GM18867 (cell line): ENCODE data around the gene ESPL1.
A peak's percentile ranks its signal among the peaks of the same experiment; 100 is the strongest.

Experiments used
- ATAC-seq: cut with Tn5 transposase; IDR thresholded peaks from one replicate; pipeline ENCODE4 v1.9.1; 2021; ENCODE audit warnings: mild to moderate bottlenecking, moderate library complexity; ENCODE audit not compliant: unreplicated experiment

ESPL1 gene

GRCh38 chr12:53267999-53268629 is at the start of gene ESPL1:
TSS of gene ESPL1 (plus strand) at chr12:53268299. CDS start at chr12:53268767, 468 bp downstream.
- ATAC-seq = peak; percentile 82

- no peak for ATAC-seq
Measured at GRCh38 chr12:53218551-53219291, 49.4 kb upstream of the ESPL1 start.

- ATAC-seq = peak; percentile 11
Measured at GRCh38 chr12:53219292-53219955, 48.7 kb upstream of the ESPL1 start.

GRCh38 chr12:53219956-53220693 is 48.0 kb upstream of the ESPL1 start:
- peak; percentile 34 for ATAC-seq

- peak; percentile 56 for ATAC-seq
Measured at GRCh38 chr12:53220694-53221202, 47.4 kb upstream of the ESPL1 start.

- peak; percentile 30 for ATAC-seq
Measured at GRCh38 chr12:53221203-53222080, 46.7 kb upstream of the ESPL1 start.

- no peak for ATAC-seq
Measured at GRCh38 chr12:53222170-53222721, 45.9 kb upstream of the ESPL1 start.

GRCh38 chr12:53222806-53223261 is 45.3 kb upstream of the ESPL1 start:
- ATAC-seq = no peak

GRCh38 chr12:53223389-53224060 is 44.6 kb upstream of the ESPL1 start:
- no peak for ATAC-seq

- no peak for ATAC-seq
Measured at GRCh38 chr12:53224061-53224896, 43.8 kb upstream of the ESPL1 start.

GRCh38 chr12:53224897-53225634 is 43.0 kb upstream of the ESPL1 start:
- no peak for ATAC-seq

GRCh38 chr12:53225635-53226424 is 42.3 kb upstream of the ESPL1 start:
- ATAC-seq = no peak

- no peak for ATAC-seq
Measured at GRCh38 chr12:53226815-53227214, 41.3 kb upstream of the ESPL1 start.

- no peak for ATAC-seq
Measured at GRCh38 chr12:53227341-53227740, 40.8 kb upstream of the ESPL1 start.

- no peak for ATAC-seq
Measured at GRCh38 chr12:53227836-53228235, 40.3 kb upstream of the ESPL1 start.

GRCh38 chr12:53229454-53229853 is 38.6 kb upstream of the ESPL1 start:
- ATAC-seq = no peak
